GM21717 (cell line): ENCODE measurements around the gene AP1S3.

ENCODE experiments used
- ATAC-seq: cut with Tn5 transposase; IDR thresholded peaks from one replicate; pipeline ENCODE4 v1.9.1; 2021; ENCODE audit warnings: mild to moderate bottlenecking, moderate library complexity; ENCODE audit not compliant: unreplicated experiment

AP1S3 gene

GRCh38 chr2:223725986-223726970 lies 111.1 kb downstream of the AP1S3 start:
- ATAC-seq, result no peak

GRCh38 chr2:223725494-223725893 lies 111.9 kb downstream of the AP1S3 start:
- no peak for ATAC-seq

- no peak for ATAC-seq
Observed at GRCh38 chr2:223724861-223725260, 112.5 kb downstream of the AP1S3 start.

GRCh38 chr2:223723954-223724411 lies 113.4 kb downstream of the AP1S3 start:
- no peak for ATAC-seq

- ATAC-seq, result no peak
Observed at GRCh38 chr2:223722226-223722625, 115.2 kb downstream of the AP1S3 start.

GRCh38 chr2:223721746-223722145 lies 115.6 kb downstream of the AP1S3 start:
- ATAC-seq, result no peak

- ATAC-seq, result peak; percentile 59
Observed at GRCh38 chr2:223720367-223720766, 117.0 kb downstream of the AP1S3 start.

GRCh38 chr2:223712642-223713041 lies 124.7 kb downstream of the AP1S3 start:
- no peak for ATAC-seq

- no peak for ATAC-seq
Observed at GRCh38 chr2:223711596-223712326, 125.6 kb downstream of the AP1S3 start.
